Pancreas (tissue), 10 donors: ENCODE results near the gene SLC25A48. TPM values are rescaled to one million over a fixed set of nuclear protein-coding genes. Genes with fewer than 3 reads are reported as not detected.
"Not testable (repeated sequence)": the region's sequence is repeated elsewhere in the genome, so short reads cannot be mapped to it uniquely, and the experiment has no call there.

ENCODE experiments used
- ATAC-seq, 4 donors: fragments of 200-7000 bp; cut with Tn5 transposase; one replicate each; pipeline versions ENCODE4 v1.8.0 to v1.9.1; 2020; ENCODE audit warnings: mild to moderate bottlenecking in 4 of 4, moderate library complexity in 4 of 4
- DNase-seq, 6 donors: peaks; one replicate each; pipeline ENCODE4 v3.0.0-alpha.2; 2020
- FAIRE-seq: peaks from 2 replicates; lab custom pipeline; 2012; peaks lifted over from hg19 to GRCh38; lab: Jason Lieb, UNC
- H3K27ac ChIP-seq, 4 donors: fragments of 200-600 bp; sonication (generic); 1 replicate in 3 of 4; 2 replicates in 1 of 4; pipeline versions ENCODE4 v1.5.0 to v1.8.0; 2020
- H3K27me3 ChIP-seq, 4 donors: fragments of 200-600 bp; one replicate each; pipeline ENCODE4 v1.8.0; 2021
- H3K36me3 ChIP-seq, 3 donors: fragments of 200-600 bp; sonication (generic) in 1 of 3; one replicate each; pipeline versions ENCODE4 v1.5.0 to v1.8.0; 2020 to 2021
- H3K4me1 ChIP-seq, 3 donors: fragments of 200-600 bp; one replicate each; pipeline ENCODE4 v1.8.0; 2021
- H3K4me3 ChIP-seq, 4 donors: fragments of 200-600 bp; sonication (generic) in 2 of 4; one replicate each; pipeline versions ENCODE4 v1.5.0 to v1.8.0; 2020 to 2021
- H3K9me3 ChIP-seq, 4 donors: fragments of 200-600 bp; one replicate each; pipeline ENCODE4 v1.8.0; 2021
- WGBS, 2 donors: extraction: QIAGEN DNeasy Blood & Tissue Kit; methylation state at CpG; one replicate each; pipeline ENCODE4 v1.1.7; 2013; 5-methylcytosine and 5-hydroxymethylcytosine counted together
- intact Hi-C, 3 donors: fragments of 100-400 bp; cut with DNase I; formaldehyde crosslinking; loops; one replicate each; pipeline versions ENCODE4 v1.11.1 to v1.14.2; 2022
- polyA plus RNA-seq, 2 donors: library from polyadenylated mRNA; stranded (reverse); fragments of 200-250 nt; gene quantifications; one replicate each; pipeline ENCODE4 v1.2.3, GENCODE V29; 2013
- total RNA-seq, 6 donors: library from RNA; stranded (reverse); fragmentation: NEBNext Ultra II Directional in 4 of 6; extraction: Animal tissue kit (Norgen Biotek cat#: 25700) in 4 of 6; gene quantifications; one replicate each; pipeline versions ENCODE4 v1.2.1 to v1.2.4, GENCODE V29; 2021 to 2023
- TF ChIP-seq, protein P1 (sequence below), 4 donors: fragments of 200-600 bp; sonication (generic) in 3 of 4; IDR thresholded peaks; one replicate each; pipeline versions ENCODE4 v1.5.0 to v1.8.0; 2021; ENCODE audit warnings: antibody characterized with exemption in 4 of 4
- donor health status: healthy with polysubstance abuse.
- donor health status: DM: no; HTN: no; CAD: no; lungs with moderate emphysema.
- donor health status: DM: no; HTN: no; CAD: no.
- donor health status: control.
- donor health status: control.
- donor health status: Bipolar disorder and iron deficiency.
- donor health status: DM: yes; HTN: yes; CAD: no.
- donor health status: DM: no; HTN: no; CAD: no.
- donor health status: DM: no; HTN: no; CAD: no.
- donor health status: DM: yes; HTN: yes; CAD: no.

The SLC25A48 gene
- total and polyA plus RNA-seq, 8 donors: 0.37 to 3.2 (median 1.2) TPM

DNA sequence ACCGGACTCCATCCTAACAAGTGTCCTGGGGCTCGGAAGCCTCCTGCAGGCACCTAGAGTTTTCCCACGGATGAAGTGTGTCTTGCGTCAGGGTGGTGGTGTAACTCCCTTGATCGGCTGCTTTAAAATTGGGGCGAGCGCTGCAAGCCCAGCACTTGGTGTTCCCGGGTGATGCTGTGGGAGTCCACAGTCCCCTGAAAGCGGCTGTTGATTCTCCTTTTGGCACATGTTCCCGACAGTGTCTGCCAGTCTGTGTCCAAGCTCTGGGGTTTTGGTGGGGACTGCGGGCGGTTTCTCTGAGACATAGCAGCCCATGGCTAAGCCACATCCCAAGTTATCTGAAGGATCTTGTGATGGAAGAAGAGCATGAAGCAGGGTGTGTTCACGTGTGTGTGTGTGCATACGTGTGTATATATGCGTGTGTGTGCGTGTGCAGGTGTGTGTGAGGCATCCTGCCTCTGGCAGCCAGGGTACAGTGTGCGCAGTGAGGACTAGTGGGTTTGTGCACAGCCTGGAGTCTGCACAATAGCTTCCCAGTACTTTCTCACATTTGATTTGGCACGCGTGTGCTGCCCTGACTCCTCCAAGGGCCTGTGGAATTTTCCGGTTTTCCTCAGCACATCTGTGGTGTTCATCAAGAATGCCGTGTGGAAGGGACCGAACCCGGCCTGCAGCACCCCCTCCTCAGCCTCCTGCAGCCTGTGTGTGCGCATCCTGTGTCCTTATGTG is 16.9 kb downstream of the SLC25A48 start:
- H3K4me3 ChIP-seq: no peak overlapping the region
- H3K36me3 ChIP-seq: no peaks in the 10 kb centered on the region
- intact Hi-C loops: no loop called here
- 82 to 86% methylated on average over 24 of the region's 24 CpGs for WGBS, 2 donors
- no peaks in the 10 kb centered on the region for H3K27me3 ChIP-seq
- no peak for DNase-seq
- H3K4me1 ChIP-seq: no peaks in the 10 kb centered on the region
- H3K27ac ChIP-seq: no peak overlapping the region
- TF ChIP-seq, protein P1, sequence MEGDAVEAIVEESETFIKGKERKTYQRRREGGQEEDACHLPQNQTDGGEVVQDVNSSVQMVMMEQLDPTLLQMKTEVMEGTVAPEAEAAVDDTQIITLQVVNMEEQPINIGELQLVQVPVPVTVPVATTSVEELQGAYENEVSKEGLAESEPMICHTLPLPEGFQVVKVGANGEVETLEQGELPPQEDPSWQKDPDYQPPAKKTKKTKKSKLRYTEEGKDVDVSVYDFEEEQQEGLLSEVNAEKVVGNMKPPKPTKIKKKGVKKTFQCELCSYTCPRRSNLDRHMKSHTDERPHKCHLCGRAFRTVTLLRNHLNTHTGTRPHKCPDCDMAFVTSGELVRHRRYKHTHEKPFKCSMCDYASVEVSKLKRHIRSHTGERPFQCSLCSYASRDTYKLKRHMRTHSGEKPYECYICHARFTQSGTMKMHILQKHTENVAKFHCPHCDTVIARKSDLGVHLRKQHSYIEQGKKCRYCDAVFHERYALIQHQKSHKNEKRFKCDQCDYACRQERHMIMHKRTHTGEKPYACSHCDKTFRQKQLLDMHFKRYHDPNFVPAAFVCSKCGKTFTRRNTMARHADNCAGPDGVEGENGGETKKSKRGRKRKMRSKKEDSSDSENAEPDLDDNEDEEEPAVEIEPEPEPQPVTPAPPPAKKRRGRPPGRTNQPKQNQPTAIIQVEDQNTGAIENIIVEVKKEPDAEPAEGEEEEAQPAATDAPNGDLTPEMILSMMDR (IDR thresholded peaks at IDR 0.05): no peak
- H3K9me3 ChIP-seq: no peaks in the 10 kb centered on the region
- FAIRE-seq: no peak
- no peak for ATAC-seq

DNA sequence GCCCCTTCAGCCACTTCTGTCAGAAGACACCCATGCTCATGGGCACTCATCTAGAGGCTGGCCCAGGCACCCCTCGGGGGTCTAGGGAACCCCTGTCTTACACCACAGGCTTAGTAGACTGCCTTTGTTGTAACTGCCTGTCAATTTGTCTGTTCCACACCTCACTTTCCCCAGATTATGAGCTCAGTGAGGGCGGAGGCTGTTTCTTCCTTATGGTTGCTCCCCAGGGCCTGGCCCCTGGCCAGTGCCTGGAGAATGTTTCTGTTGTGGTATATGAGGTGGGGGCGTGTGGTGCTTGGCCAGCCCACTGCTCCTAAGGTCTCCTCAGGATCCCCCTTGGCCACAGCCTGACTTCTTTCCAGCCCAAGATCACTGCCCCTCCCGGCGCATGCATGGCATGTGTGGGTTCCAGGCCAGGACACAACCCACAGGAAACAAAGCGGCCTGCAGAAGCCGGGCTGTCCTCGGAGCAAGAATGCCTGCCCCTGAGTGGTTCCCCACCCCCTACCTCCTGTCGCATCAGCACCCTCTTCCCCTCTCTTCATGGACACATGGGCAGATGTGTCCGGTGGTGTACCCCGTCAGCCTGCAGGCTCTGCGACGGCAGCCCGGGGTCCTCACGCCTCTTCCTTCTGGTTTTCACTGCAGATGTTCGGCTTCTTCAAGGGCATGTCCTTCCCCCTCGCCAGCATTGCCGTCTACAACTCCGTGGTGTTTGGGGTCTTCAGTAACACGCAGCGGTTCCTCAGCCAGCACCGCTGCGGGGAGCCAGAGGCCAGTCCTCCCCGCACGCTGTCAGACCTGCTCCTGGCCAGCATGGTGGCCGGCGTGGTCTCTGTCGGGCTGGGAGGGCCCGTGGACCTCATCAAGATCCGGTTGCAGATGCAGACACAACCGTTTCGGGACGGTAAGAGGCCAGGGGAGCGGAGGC is 17.7 kb downstream of the SLC25A48 start:
- intact Hi-C loops: no loop called here
- TF ChIP-seq, protein P1 (IDR thresholded peaks at IDR 0.05): no peak
- no peak overlapping the region for H3K4me3 ChIP-seq
- WGBS, 2 donors: 89 to 91% methylated on average over 34 of the region's 34 CpGs
- no peak for DNase-seq
- no peak for FAIRE-seq
- no peaks in the 10 kb centered on the region for H3K27me3 ChIP-seq
- H3K4me1 ChIP-seq: no peaks in the 10 kb centered on the region
- no peak for ATAC-seq
- H3K9me3 ChIP-seq: no peaks in the 10 kb centered on the region
- no peaks in the 10 kb centered on the region for H3K36me3 ChIP-seq
- no peak overlapping the region for H3K27ac ChIP-seq

DNA sequence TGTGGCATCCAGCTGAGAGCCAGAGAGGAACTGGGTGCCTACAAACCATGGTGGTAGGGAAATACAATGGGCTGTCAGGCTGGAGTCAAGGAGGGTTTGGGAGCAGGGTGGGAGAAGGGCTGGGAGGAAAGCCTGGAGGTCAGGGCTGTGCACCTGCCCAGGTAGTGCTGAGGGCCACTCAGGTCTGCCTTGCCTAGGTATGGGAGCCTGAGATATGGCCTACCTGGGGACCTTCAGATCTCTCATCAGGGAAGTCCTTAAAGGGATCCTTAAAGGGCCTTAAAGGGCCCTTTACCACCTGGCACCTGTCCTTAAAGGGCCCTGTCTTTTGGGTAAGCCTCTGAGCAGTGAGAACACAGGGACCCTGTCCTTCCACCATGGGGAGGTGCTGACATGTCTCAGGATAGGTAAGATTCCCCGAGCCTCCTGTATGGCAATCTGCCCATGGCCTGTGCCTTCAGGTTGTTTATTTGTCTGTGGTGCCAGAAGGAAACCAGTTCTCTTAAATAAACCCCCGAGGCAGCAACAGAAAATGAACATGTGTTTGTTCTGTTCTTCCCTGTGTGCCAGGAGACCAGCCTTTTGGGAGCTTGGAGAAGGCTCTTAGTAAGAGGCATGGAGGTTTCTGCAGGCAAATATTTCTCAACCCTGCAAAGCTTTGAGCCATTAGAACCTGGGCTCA is 23.3 kb downstream of the SLC25A48 start:
- no peak overlapping the region for H3K27ac ChIP-seq
- intact Hi-C loops: no loop called here
- 67% methylated on average over 2 of the region's 2 CpGs for WGBS, 2 donors
- no peaks in the 10 kb centered on the region for H3K27me3 ChIP-seq
- no peaks in the 10 kb centered on the region for H3K36me3 ChIP-seq
- H3K4me1 ChIP-seq: no peaks in the 10 kb centered on the region
- DNase-seq (no peak), FAIRE-seq (no peak), ATAC-seq (no peak)
- no peaks in the 10 kb centered on the region for H3K9me3 ChIP-seq
- H3K4me3 ChIP-seq: no peak overlapping the region
- TF ChIP-seq, protein P1 (IDR thresholded peaks at IDR 0.05): no peak

DNA sequence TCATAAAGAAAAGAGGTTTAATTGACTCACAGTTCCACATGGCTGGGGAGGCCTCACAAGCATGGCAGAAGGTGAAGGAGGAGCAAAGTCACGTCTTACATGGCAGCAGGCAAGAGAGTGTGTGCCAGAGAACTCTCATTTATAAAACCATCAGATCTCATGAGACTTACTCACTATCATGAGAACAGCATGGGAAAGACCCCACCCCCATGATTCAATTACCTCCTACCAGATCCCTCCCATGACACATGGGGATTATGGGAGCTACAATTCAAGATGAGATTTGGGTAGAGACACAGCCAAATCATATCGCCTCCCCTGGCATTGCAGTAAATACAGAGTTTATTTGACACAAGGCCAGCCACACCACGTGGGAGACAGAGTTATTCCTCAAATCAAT is 24.7 kb downstream of the SLC25A48 start:
- H3K27ac ChIP-seq, ATAC-seq, H3K4me3 ChIP-seq, H3K9me3 ChIP-seq, H3K36me3 ChIP-seq, intact Hi-C loops, H3K4me1 ChIP-seq, H3K27me3 ChIP-seq, FAIRE-seq, DNase-seq: not testable (repeated sequence)
- 71 to 76% methylated on average over 3 of the region's 3 CpGs for WGBS, 2 donors

DNA sequence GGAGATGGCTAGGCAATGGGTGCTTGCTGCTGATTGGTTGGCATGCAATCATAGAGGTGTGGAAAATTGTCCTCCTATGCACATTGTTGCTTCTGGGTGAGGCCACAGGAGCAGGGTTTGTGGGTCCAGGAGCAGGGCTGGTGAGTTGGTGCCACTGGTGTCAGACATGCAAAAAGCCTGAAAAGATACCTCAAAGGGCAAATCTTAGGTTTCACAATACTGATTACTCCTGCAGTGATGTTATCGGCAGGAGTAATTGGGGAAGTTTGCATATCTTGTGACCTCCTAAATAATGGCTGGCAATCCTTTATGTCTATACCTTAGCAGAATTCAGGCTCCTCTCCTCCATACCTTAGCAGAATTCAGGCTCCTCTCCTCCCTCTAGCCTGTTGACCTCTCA is 25.2 kb downstream of the SLC25A48 start:
- no peaks in the 10 kb centered on the region for H3K9me3 ChIP-seq
- no peak overlapping the region for H3K27ac ChIP-seq
- ATAC-seq: no peak
- H3K27me3 ChIP-seq: no peaks in the 10 kb centered on the region
- TF ChIP-seq, protein P1 (IDR thresholded peaks at IDR 0.05): no peak
- WGBS, 2 donors: 68 to 100% methylated on average over 1 of the region's 1 CpG
- no peak overlapping the region for H3K4me3 ChIP-seq
- no peaks in the 10 kb centered on the region for H3K4me1 ChIP-seq
- no peaks in the 10 kb centered on the region for H3K36me3 ChIP-seq
- intact Hi-C loops: no loop called here
- DNase-seq: no peak
- no peak for FAIRE-seq
